ENCODE data around the gene CRYGC. TPM values are rescaled to one million over a fixed set of nuclear protein-coding genes. Genes with fewer than 3 reads are reported as not detected.

CRYGC gene
- total and polyA plus RNA-seq, 2 of the 13 experiments (the other 11 are each of a cell fraction or from before 2014, with no cell fraction given) = 0.20 to 0.27 TPM

GRCh38 chr2:208093128-208093527 is 36.5 kb downstream of the CRYGC start:
- no peak overlapping the region for H2AFZ ChIP-seq (ENCODE audit: low read length)
- no peak overlapping the region for H3K9ac ChIP-seq (ENCODE audit: insufficient read depth, low read depth, low read length)
- ATAC-seq (no peak), DNase-seq (ENCODE audit: low spot score) (no peak), FAIRE-seq (no peak)
- no peak for TF ChIP-seq HOMEZ (CRISPR knock-in tag; IDR thresholded peaks at IDR 0.05; ENCODE audit: low read depth)
- TF ChIP-seq ZNF430 (CRISPR knock-in tag; IDR thresholded peaks at IDR 0.05) = no peak
- TF ChIP-seq EP300 (IDR thresholded peaks at IDR 0.05; ENCODE audit: low read depth in 2 of 2, low read length in 2 of 2) = no peak
- TF ChIP-seq EP300 (CRISPR knock-in tag; IDR thresholded peaks at IDR 0.05; ENCODE audit: borderline replicate concordance) = no peak
- no peak for TF ChIP-seq ZNF331 (CRISPR knock-in tag; IDR thresholded peaks at IDR 0.05)
- no peak for TF ChIP-seq ZNF724P (CRISPR knock-in tag; IDR thresholded peaks at IDR 0.05; ENCODE audit: borderline replicate concordance)
- no peak for TF ChIP-seq ZNF513 (CRISPR knock-in tag; conservative IDR thresholded peaks at IDR 0.05)
- no peak overlapping the region for H3K4me2 ChIP-seq (ENCODE audit: low read depth, low read length)
- H3K79me2 ChIP-seq (ENCODE audit: insufficient read depth, low read length) = no peaks in the 10 kb centered on the region
- BruUV-seq (replicated peaks) = no TSS peak
- H4K20me1 ChIP-seq (ENCODE audit: insufficient read depth, low read length) = no peaks in the 10 kb centered on the region
- H3K4me3 ChIP-seq (replicated peaks in 1 of 3; ENCODE audit: insufficient read depth in 1 of 3, low read depth in 2 of 3, low read length in 3 of 3) = no peak overlapping the region
- no peaks in the 10 kb centered on the region for H3K9me3 ChIP-seq (ENCODE audit: low read length)
- CTCF ChIA-PET (ENCODE audit: low intra/inter-chr PET ratio, low total read pairs) = no interaction called here
- peaks cover 3 to 11% of the 10 kb centered on the region in 2 experiments; a peak in 4 of 5 replicates for H3K27me3 ChIP-seq (ENCODE audit: control insufficient read depth in 1 of 2, insufficient read depth in 2 of 2, low read length in 2 of 2)
- in situ Hi-C loops (cut with HindIII; ENCODE audit: extremely low pct_ligation_motif_present, low pct_unique_long_range_greater_than_20kb) = no loop called here
- no peaks in the 10 kb centered on the region; the same call in 1 of the 2 replicates for H3K4me1 ChIP-seq (ENCODE audit: insufficient read depth, low read length)
- intact Hi-C loops (cut with micrococcal nuclease; ENCODE audit: unreplicated experiment) = no loop called here
- POLR2A ChIA-PET = no interaction called here
- H3K27ac ChIP-seq (ENCODE audit: extremely low read length, insufficient read depth, low read length) = no peak overlapping the region
- H3K36me3 ChIP-seq (replicated peaks in 1 of 2; ENCODE audit: control insufficient read depth in 1 of 2, insufficient read depth in 2 of 2, low read length in 2 of 2) = no peaks in the 10 kb centered on the region

All from HepG2 (cell line).